HG02885 (cell line): ENCODE measurements around the gene SPIRE1.
"Not testable (repeated sequence)": the region's sequence is repeated elsewhere in the genome, so short reads cannot be mapped to it uniquely, and the experiment has no call there.

ENCODE experiments used
- ATAC-seq: cut with Tn5 transposase; IDR thresholded peaks from one replicate; pipeline ENCODE4 v1.9.1; 2021; ENCODE audit warnings: mild to moderate bottlenecking; ENCODE audit not compliant: unreplicated experiment, poor library complexity

The SPIRE1 gene

DNA sequence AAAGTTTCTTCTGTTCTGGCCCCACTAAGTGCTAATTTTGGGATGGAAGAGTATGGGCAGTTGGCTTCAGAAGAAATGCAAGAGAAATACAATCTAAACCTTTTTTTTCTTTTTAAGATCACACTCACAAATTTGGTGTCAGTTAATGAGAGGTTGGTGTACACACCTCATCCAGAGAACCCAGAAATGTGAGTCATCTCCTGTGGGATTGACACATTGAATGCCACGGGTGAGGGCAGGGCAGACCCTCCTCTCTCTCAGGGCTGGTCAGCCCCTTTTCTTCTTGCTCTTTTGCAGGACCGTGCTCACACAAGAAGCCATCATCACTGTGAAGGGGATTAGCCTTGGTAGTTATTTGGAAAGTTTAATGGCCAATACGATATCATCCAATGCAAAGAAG, 231.0 kb downstream of the SPIRE1 start:
- no peak for ATAC-seq

- no peak for ATAC-seq
Measured at GRCh38 chr18:12424252-12424651, 233.7 kb downstream of the SPIRE1 start.

DNA sequence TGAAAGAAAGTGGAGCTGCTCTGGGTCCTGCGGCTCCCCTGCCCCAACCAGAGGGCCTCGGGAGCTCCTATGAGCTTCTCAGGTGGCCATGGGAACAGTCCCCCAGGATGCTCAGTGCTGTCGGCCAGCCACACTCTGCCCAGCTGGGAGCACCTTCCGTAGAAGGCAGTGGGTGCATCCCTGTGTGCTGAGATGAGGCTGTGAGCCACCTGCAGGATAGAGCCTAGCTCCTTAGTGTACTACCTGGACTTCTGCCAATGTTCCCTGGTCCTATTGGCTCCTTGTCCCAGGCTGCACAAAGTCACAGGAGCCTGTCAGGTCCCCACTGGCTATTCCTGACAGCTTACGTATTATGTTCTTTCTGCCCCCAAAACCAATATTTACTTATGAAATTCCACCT, 234.1 kb downstream of the SPIRE1 start:
- ATAC-seq = no peak

DNA sequence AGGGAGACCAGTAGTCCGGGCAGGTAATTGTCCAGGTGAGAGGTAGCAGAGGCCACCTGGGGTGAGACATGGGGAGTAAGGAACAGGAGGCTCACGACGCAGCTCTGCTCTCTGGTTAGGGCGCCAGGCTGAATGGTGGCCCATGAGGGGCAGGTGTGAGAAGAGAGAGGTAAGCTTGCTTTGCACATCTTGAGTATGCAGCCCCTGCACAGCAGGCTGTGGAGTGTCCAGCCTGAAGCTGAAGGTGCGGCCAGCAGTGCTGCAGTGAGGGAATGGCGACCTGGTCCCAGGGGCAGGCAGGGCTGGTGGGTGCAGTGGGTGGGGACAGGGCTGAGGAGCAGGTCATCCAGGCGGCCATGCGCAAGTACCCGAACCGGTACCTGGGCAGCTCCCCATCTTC, 234.5 kb downstream of the SPIRE1 start:
- no peak for ATAC-seq

DNA sequence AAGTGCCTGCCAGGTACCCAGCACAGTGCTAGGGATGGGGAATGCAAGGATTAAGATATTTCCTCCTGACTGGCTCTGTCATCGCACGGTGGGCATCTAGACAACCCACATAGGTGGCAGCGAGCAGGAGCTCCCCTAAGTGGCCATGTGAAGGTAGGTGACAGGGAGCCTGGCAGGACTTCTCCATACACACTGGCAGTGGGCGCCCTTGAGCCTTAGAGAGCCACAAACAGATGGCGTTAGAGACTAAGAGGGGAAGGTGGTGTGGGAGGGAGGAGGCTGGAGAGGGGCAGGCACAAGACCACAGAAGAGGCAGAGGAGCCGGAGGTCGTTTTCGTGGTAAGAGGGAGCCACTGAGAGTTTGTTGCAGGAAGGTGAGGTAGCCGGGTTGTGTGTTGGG, 235.0 kb downstream of the SPIRE1 start:
- ATAC-seq = no peak

GRCh38 chr18:12421732-12422131, 236.2 kb downstream of the SPIRE1 start:
- ATAC-seq = no peak

GRCh38 chr18:12420821-12421421, 237.0 kb downstream of the SPIRE1 start:
- ATAC-seq = no peak

DNA sequence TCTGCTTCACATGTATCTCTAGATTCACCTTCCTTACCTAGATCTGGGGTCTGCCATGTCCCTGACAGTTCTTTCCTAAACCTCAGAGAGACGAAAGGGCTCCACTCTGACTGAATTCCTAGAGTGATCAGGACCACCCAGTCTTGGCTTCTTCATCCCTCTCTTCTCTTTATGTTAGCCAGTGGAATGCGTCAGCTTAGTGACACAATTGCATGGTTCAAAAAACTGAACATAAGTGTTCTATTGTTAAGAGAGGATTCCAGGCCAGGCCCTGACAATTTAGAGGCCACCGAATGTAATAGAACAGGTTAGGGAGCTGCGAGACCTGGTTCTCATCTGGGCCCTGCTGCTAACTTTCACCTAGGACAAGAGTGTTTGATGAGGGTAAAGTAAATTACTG, 240.2 kb downstream of the SPIRE1 start:
- no peak for ATAC-seq

GRCh38 chr18:12416098-12416729, 241.7 kb downstream of the SPIRE1 start:
- ATAC-seq = no peak

DNA sequence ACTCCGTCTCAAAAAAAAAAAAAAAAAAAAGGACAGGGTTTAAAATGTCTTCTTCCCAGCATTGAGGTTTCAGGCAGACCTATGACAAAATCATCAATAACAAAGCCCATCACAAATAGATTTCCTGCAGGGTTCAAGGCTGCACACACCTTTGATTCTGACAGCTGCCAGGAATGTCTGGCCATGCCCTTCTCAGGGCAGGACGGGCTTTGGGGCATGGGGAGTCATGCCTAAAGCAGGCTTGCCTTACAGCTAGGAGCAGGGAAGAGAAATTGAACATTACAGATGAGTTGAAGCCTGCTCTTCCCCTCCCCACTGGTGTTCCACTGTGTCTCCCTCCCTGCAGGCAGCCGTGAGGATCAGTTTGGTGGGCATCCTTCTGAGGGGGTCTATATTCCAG, 246.5 kb downstream of the SPIRE1 start:
- ATAC-seq = no peak

DNA sequence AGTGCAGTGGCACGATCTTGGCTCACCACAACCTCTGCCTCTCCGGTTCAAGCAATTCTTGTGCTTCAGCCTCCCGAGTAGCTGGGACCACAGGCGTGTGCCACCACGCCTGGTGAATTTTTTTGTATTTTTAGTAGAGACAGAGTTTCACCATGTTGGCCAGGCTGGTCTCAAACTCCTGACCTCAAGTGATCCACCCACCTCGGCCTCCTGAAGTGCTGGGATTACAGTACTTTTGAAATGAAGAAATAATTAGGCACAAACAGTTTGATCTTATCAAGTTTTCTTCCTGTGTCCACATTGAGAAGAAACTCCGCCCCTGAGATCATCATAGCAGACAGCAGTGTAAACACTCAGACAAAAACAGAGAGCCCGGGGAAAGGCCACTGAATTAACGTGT, 247.2 kb downstream of the SPIRE1 start:
- ATAC-seq = not testable (repeated sequence)

DNA sequence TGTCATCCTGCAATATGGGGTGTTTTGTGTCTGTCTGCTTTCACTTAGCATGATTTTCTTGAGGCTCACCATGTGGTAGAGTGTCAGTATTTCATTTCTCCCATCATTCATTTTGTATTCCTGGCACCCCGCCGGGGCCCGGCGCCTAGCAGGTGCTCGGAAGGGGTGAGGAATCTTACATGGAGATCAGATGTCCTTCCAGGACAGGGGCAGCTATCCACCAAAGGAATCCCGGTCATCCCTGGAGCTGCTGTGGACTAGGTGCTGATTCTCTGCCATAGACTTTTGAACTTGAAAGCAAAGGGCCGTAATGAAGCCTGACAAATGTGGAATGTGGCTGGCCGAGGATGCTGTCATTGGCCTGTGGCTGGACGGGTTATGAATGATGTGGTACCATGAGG, 247.8 kb downstream of the SPIRE1 start:
- no peak for ATAC-seq

DNA sequence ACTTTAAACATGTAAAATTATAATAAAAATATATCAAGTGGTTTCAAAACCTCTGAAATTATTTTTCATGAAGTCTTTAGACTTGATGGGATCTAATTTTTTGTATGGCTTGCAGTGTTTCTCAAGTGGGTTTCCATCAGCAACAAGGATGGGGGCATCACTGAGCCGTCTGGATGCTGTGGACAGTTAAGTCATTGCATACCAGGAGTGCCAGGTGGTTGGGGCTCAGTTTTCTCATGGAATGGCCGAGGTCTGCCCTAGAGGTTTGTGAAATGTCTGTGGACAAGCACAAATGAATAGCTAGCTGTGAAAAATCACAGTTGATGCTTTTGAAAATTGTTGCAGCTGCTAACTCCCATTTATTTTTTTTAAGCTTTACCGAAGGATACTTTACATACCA, 248.4 kb downstream of the SPIRE1 start:
- no peak for ATAC-seq

DNA sequence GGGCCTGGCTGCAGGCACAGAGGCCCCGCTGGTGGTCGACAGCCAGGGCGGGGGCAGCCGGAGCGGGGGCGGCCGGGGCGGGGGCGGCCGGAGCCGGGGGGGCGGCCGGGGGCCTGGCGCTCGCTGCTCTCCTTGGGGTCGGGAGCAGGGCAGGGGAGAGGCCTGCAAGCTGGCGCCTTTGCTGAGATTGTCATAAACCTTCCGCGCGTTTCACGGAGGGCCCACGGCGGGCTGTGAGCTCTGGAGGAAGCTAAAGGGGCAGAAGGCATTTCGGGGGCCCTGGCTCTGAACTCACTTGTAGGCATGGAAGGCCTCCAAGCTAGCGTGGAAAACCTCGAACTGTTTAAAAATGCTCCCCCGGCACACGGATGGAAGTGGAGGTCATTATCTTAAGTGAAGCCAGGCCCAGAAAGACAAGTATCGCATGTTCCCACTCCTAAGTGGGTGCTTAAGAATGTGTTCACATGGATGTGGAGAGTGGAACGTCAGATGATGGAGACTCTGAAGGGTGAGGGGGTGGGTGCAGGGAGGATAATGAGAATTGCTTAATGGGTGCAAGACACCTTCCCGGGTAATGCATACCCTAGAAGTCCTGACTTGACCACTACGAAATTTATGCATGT, 249.5 kb downstream of the SPIRE1 start:
- ATAC-seq = no peak

GRCh38 chr18:12406371-12407111, 251.4 kb downstream of the SPIRE1 start:
- ATAC-seq = no peak

- ATAC-seq = no peak
Measured at GRCh38 chr18:12405066-12405465, 252.8 kb downstream of the SPIRE1 start.

DNA sequence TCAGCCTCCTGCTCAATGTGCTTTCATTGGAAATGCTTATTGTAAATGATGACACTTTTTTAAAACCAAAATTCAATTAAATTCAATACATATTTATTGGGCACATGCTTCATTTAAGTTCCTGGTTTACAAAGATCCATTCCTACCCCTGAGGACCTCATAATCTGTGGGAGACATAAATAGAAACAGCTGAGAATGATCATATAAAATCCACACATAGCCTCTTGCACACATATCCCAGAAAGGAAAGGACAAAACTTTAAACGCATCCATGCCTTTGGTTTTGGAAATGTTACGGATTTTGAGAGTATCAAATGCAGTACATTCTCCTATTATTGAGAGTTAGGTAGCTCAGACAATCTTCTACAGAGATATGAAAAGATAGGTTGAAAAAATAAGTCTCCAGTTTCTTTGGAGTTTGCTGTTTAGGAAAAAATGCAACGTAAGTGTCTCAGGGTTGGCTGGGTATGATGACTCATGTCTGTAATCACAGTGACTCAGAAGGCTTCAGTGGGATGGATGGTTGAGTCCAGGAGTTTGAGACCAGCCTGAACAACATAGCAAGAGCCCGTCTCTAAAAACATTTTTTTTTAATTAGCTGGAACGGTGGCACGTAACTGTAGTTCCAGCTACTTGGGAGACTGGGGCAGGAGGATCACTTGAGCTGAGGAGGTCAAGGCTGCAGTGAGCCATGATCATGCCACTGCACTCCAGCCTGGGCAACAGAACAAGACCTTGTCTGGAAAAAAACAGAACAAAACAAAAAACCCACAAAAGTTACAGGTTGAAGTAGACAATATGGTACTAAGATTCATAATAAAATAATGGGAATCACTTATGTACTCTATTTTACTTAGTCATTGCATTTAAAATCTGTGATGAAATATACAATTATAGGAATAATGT, 254.1 kb downstream of the SPIRE1 start:
- no peak for ATAC-seq

- ATAC-seq = no peak
Measured at GRCh38 chr18:12401881-12402280, 256.0 kb downstream of the SPIRE1 start.

DNA sequence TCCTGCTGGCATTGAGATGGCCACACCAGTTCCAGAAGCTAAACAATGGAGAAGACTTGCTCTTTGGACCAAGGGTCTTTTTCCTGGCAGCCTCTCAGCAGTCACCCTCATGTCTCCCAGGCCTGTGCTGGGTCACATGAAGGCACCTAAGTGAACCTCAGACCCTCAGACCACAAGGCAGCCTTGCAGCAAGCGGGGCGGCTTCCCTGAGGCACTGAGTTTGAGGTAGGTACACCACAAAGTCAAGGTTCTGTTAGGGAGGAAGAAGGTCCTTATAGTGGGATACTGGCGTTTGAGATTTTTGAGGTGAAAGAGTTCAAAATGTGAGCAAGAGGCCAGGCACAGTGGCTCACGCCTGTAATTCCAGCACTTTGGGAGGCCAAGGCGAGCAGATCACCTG, 258.7 kb downstream of the SPIRE1 start:
- no peak for ATAC-seq

DNA sequence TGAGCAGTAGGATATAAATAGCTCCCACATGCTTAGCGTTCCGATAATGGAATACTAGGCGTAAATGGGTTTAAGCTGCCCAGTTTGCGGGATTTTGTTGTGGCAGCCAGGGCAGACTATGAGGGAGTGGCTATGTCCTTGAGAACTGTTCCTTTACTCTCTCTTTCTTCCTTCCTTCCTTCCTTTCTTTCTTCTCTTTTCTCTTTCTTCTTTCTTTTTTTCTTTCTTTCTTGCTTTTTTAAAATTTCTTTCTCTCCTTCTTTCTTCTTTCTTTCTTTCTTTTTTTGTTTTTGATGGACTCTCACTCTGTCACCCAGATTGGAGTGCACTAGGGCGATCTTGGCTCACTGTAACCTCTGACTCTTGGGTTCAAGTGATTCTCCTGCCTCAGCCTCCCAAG, 259.3 kb downstream of the SPIRE1 start:
- ATAC-seq = no peak
